Activated T-cell treated with anti-CD3 and anti-CD28 coated beads, Interleukin-2, amount 50 U/mL, for 4 hours (primary cell): ENCODE measurements around the gene STARD9. TPM values are rescaled to one million over a fixed set of nuclear protein-coding genes. Genes with fewer than 3 reads are reported as not detected.
"Not testable (repeated sequence)": the region's sequence is repeated elsewhere in the genome, so short reads cannot be mapped to it uniquely, and the experiment has no call there.

Experiments used
- ATAC-seq, 2 donors: fragments of 200-7000 bp; cut with Tn5 transposase; one replicate each; pipeline ENCODE4 v1.10.0; 2021
- DNase-seq: peaks from one replicate; pipeline ENCODE4 v3.0.0-alpha.2; 2020
- H3K27me3 Mint-ChIP-seq: one replicate; pipeline ENCODE4 v1.8.0; 2021; ENCODE audit warnings: low read depth, mixed read lengths
- H3K36me3 Mint-ChIP-seq: one replicate; pipeline ENCODE4 v1.8.0; 2022; ENCODE audit warnings: mixed read lengths; ENCODE audit not compliant: insufficient read depth
- H3K4me1 Mint-ChIP-seq: one replicate; pipeline ENCODE4 v1.8.0; 2021; ENCODE audit warnings: low read depth, mixed read lengths
- H3K4me3 Mint-ChIP-seq: one replicate; pipeline ENCODE4 v1.8.0; 2021; ENCODE audit warnings: mild to moderate bottlenecking, moderate library complexity, mixed read lengths
- H3K9me3 Mint-ChIP-seq: one replicate; pipeline ENCODE4 v1.8.0; 2021; ENCODE audit warnings: mixed read lengths
- total RNA-seq, 3 donors: library from RNA; stranded (reverse); gene quantifications; one replicate each; pipeline ENCODE4 v1.2.1, GENCODE V29; 2021

Gene STARD9
- total RNA-seq, 3 donors from 2014 or later: 1.9 to 3.6 (median 3.0) TPM

- no peak for DNase-seq
- ATAC-seq: no peak
- H3K27me3 Mint-ChIP-seq: no peaks in the 10 kb centered on the region
- no peaks in the 10 kb centered on the region for H3K9me3 Mint-ChIP-seq
- H3K36me3 Mint-ChIP-seq: peaks cover 3% of the 10 kb centered on the region
- H3K4me1 Mint-ChIP-seq: no peaks in the 10 kb centered on the region
- no peak overlapping the region for H3K4me3 Mint-ChIP-seq
These were observed 53.4 kb downstream of the STARD9 start for GRCh38 chr15:42628761-42629160.

GRCh38 chr15:42632105-42632675 is 56.8 kb downstream of the STARD9 start:
- Mint-ChIP-seq H3K4me3 (no peak overlapping the region), H3K4me1 (no peaks in the 10 kb centered on the region), H3K27me3 (no peaks in the 10 kb centered on the region), H3K36me3 (peaks cover 3% of the 10 kb centered on the region), H3K9me3 (no peaks in the 10 kb centered on the region)
- ATAC-seq (no peak), DNase-seq (no peak)

- no peaks in the 10 kb centered on the region for H3K9me3 Mint-ChIP-seq
- ATAC-seq: no peak
- no peaks in the 10 kb centered on the region for H3K27me3 Mint-ChIP-seq
These were observed 64.7 kb downstream of the STARD9 start for GRCh38 chr15:42640109-42640508.

GRCh38 chr15:42650208-42651066 is 75.0 kb downstream of the STARD9 start:
- Mint-ChIP-seq H3K4me1 (peaks cover 6% of the 10 kb centered on the region), H3K4me3 (no peak overlapping the region), H3K9me3 (no peaks in the 10 kb centered on the region), H3K36me3 (no peaks in the 10 kb centered on the region), H3K27me3 (no peaks in the 10 kb centered on the region)
- DNase-seq (peak; percentile 29), ATAC-seq (peak; percentile 88 to 94)

More at GRCh38 chr15:42640109-42640508, 64.7 kb downstream of the STARD9 start:
- H3K4me3 Mint-ChIP-seq: no peak overlapping the region
- no peaks in the 10 kb centered on the region for H3K4me1 Mint-ChIP-seq
- peaks cover 6% of the 10 kb centered on the region for H3K36me3 Mint-ChIP-seq
- no peak for DNase-seq

GRCh38 chr15:42665827-42666226 is 90.4 kb downstream of the STARD9 start:
- peaks cover 8% of the 10 kb centered on the region for H3K36me3 Mint-ChIP-seq
- H3K4me3 Mint-ChIP-seq: no peak overlapping the region
- ATAC-seq: no peak
- H3K9me3 Mint-ChIP-seq: no peaks in the 10 kb centered on the region
- no peaks in the 10 kb centered on the region for H3K4me1 Mint-ChIP-seq
- H3K27me3 Mint-ChIP-seq: no peaks in the 10 kb centered on the region
- no peak for DNase-seq

- Mint-ChIP-seq H3K36me3 (peaks cover 8% of the 10 kb centered on the region), H3K4me3 (no peak overlapping the region), H3K9me3 (no peaks in the 10 kb centered on the region), H3K4me1 (no peaks in the 10 kb centered on the region), H3K27me3 (no peaks in the 10 kb centered on the region)
- ATAC-seq: no peak
- DNase-seq: no peak
These were observed 92.4 kb downstream of the STARD9 start for GRCh38 chr15:42667855-42668254.

- DNase-seq (no peak), ATAC-seq (no peak)
- no peaks in the 10 kb centered on the region for H3K4me1 Mint-ChIP-seq
- no peaks in the 10 kb centered on the region for H3K27me3 Mint-ChIP-seq
- no peaks in the 10 kb centered on the region for H3K9me3 Mint-ChIP-seq
- H3K4me3 Mint-ChIP-seq: no peak overlapping the region
- peaks cover 13% of the 10 kb centered on the region for H3K36me3 Mint-ChIP-seq
These were observed 95.0 kb downstream of the STARD9 start for GRCh38 chr15:42670451-42670850.

GRCh38 chr15:42672444-42672843 is 97.0 kb downstream of the STARD9 start:
- ATAC-seq (no peak), DNase-seq (no peak)
- Mint-ChIP-seq H3K36me3 (peaks cover 10% of the 10 kb centered on the region), H3K27me3 (no peaks in the 10 kb centered on the region), H3K9me3 (no peaks in the 10 kb centered on the region), H3K4me3 (no peak overlapping the region), H3K4me1 (no peaks in the 10 kb centered on the region)

- DNase-seq (no peak), ATAC-seq (no peak)
- Mint-ChIP-seq H3K4me3 (no peak overlapping the region), H3K27me3 (no peaks in the 10 kb centered on the region), H3K4me1 (no peaks in the 10 kb centered on the region), H3K9me3 (no peaks in the 10 kb centered on the region), H3K36me3 (peaks cover 8% of the 10 kb centered on the region)
These were observed 99.1 kb downstream of the STARD9 start for GRCh38 chr15:42674472-42674871.

GRCh38 chr15:42675021-42675420 is 99.6 kb downstream of the STARD9 start:
- no peak overlapping the region for H3K4me3 Mint-ChIP-seq
- peaks cover 8% of the 10 kb centered on the region for H3K36me3 Mint-ChIP-seq
- ATAC-seq (no peak), DNase-seq (no peak)
- H3K9me3 Mint-ChIP-seq: no peaks in the 10 kb centered on the region
- no peaks in the 10 kb centered on the region for H3K4me1 Mint-ChIP-seq
- H3K27me3 Mint-ChIP-seq: no peaks in the 10 kb centered on the region

- H3K4me3 Mint-ChIP-seq: no peak overlapping the region
- H3K27me3 Mint-ChIP-seq: no peaks in the 10 kb centered on the region
- peaks cover 16% of the 10 kb centered on the region for H3K36me3 Mint-ChIP-seq
- ATAC-seq: no peak
- no peaks in the 10 kb centered on the region for H3K4me1 Mint-ChIP-seq
- no peaks in the 10 kb centered on the region for H3K9me3 Mint-ChIP-seq
- DNase-seq: no peak
These were observed 104.1 kb downstream of the STARD9 start for GRCh38 chr15:42679285-42680141.

- H3K27me3 Mint-ChIP-seq, DNase-seq, H3K9me3 Mint-ChIP-seq, H3K4me3 Mint-ChIP-seq, H3K4me1 Mint-ChIP-seq: not testable (repeated sequence)
- peak; percentile 95 to 99 for ATAC-seq
- peaks cover 12% of the 10 kb centered on the region for H3K36me3 Mint-ChIP-seq
These were observed 104.7 kb downstream of the STARD9 start for GRCh38 chr15:42680142-42680482.

GRCh38 chr15:42681119-42681518 is 105.7 kb downstream of the STARD9 start:
- Mint-ChIP-seq H3K9me3 (no peaks in the 10 kb centered on the region), H3K4me1 (no peaks in the 10 kb centered on the region), H3K27me3 (no peaks in the 10 kb centered on the region), H3K36me3 (peaks cover 8% of the 10 kb centered on the region), H3K4me3 (no peak overlapping the region)
- ATAC-seq (no peak), DNase-seq (no peak)

- H3K27me3 Mint-ChIP-seq: no peaks in the 10 kb centered on the region
- ATAC-seq (no peak), DNase-seq (no peak)
- H3K4me1 Mint-ChIP-seq: peaks cover 2% of the 10 kb centered on the region
- peaks cover 15% of the 10 kb centered on the region for H3K36me3 Mint-ChIP-seq
- H3K9me3 Mint-ChIP-seq: no peaks in the 10 kb centered on the region
- H3K4me3 Mint-ChIP-seq: no peak overlapping the region
These were observed 110.9 kb downstream of the STARD9 start for GRCh38 chr15:42686281-42686680.
